Measurements from ENCODE around the gene DBI. TPM values are rescaled to one million over a fixed set of nuclear protein-coding genes. Genes with fewer than 3 reads are reported as not detected.

DBI gene
- total and polyA plus RNA-seq, 2 of the 8 experiments (the other 6 are each of a cell fraction or from before 2014, with no cell fraction given), result 180 to 212 TPM

GRCh38 chr2:119393971-119394748, 27.4 kb downstream of the DBI start:
- DNase-seq (ENCODE audit: low read depth in 1 of 2, low spot score in 2 of 2) (no peak), FAIRE-seq (no peak)
- 87% methylated on average over 3 of the region's 3 CpGs; no CpG with 5 or more reads in 1 of the 2 experiments for WGBS, 2 experiments (ENCODE audit: extremely low coverage in 1 of 2, insufficient coverage in 1 of 2, insufficient read length in 1 of 2, insufficient replicate concordance in 2 of 2, low coverage in 1 of 2, low lambda C conversion rate in 2 of 2, missing lambda C conversion rate in 1 of 2)
- H2BK120ac ChIP-seq (replicated peaks; ENCODE audit: low read depth, low read length), result no peak overlapping the region
- H3K9me3 ChIP-seq (ENCODE audit: insufficient read depth in 2 of 2, low read depth in 1 of 2, low read length in 1 of 2), result no peaks in the 10 kb centered on the region
- H3K27ac ChIP-seq (ENCODE audit: low read depth, low read length), result no peak overlapping the region
- no peak overlapping the region for H2AFZ ChIP-seq (ENCODE audit: low read length)
- H4K8ac ChIP-seq (ENCODE audit: extremely low read depth, insufficient read depth, low read length), result no peak overlapping the region
- H3K79me2 ChIP-seq (ENCODE audit: control insufficient read depth in 1 of 2, insufficient read depth in 2 of 2, low read length in 2 of 2), result no peaks in the 10 kb centered on the region
- H3K4me2 ChIP-seq (ENCODE audit: insufficient read depth in 1 of 2, low read depth in 2 of 2, low read length in 2 of 2), result no peak overlapping the region
- no peaks in the 10 kb centered on the region for H4K20me1 ChIP-seq (replicated peaks in 1 of 2; ENCODE audit: control insufficient read depth in 1 of 2, insufficient read depth in 2 of 2, low read length in 2 of 2)
- no peak overlapping the region for H3K4me3 ChIP-seq (ENCODE audit: extremely low read depth in 1 of 4, insufficient read depth in 2 of 4, low read depth in 3 of 4, low read length in 4 of 4)
- no peak overlapping the region for H3K4ac ChIP-seq (replicated peaks; ENCODE audit: insufficient read length, low read depth, low read length)
- CTCF ChIA-PET (ENCODE audit: partially characterized antibody), result no interaction called here
- peaks cover 0 to 4% (median 2%) of the 10 kb centered on the region in 4 experiments; a peak in 3 of 7 replicates for H3K4me1 ChIP-seq (replicated peaks in 1 of 4; ENCODE audit: control insufficient read depth in 3 of 4, insufficient read depth in 4 of 4, low read length in 3 of 4)
- H2BK20ac ChIP-seq (ENCODE audit: low read length), result no peak overlapping the region
- no peak overlapping the region for H3K56ac ChIP-seq (replicated peaks; ENCODE audit: insufficient read length, low read depth, low read length)
- H2BK15ac ChIP-seq (ENCODE audit: low read length), result no peak overlapping the region
- no peak overlapping the region for H2BK5ac ChIP-seq (ENCODE audit: low read depth, low read length)
- no peak overlapping the region for H3K23ac ChIP-seq (ENCODE audit: insufficient read length)
- no peak overlapping the region for H3K9ac ChIP-seq (replicated peaks in 1 of 4; ENCODE audit: extremely low read depth in 1 of 4, low read depth in 3 of 4, low read length in 3 of 4)
- H2AK5ac ChIP-seq (ENCODE audit: low read depth, low read length), result no peak overlapping the region
- H4K5ac ChIP-seq (ENCODE audit: insufficient read length, low read depth, low read length), result no peak overlapping the region
- H3K79me1 ChIP-seq (ENCODE audit: low read depth, low read length), result no peaks in the 10 kb centered on the region
- POLR2A ChIA-PET (ENCODE audit: partially characterized antibody), result no interaction called here
- no peaks in the 10 kb centered on the region for H3K36me3 ChIP-seq (ENCODE audit: control insufficient read depth in 2 of 4, insufficient read depth in 4 of 4, low read length in 3 of 4)
- no peak overlapping the region for H2BK12ac ChIP-seq (ENCODE audit: low read depth, low read length)
- H3K23me2 ChIP-seq (ENCODE audit: low read depth, low read length), result no peaks in the 10 kb centered on the region
- no peak overlapping the region for H3K14ac ChIP-seq (ENCODE audit: insufficient read length)
- no peak overlapping the region for H3K18ac ChIP-seq (ENCODE audit: extremely low read depth, low read length)
- H3K27me3 ChIP-seq (replicated peaks in 1 of 4; ENCODE audit: control insufficient read depth in 3 of 4, extremely low read depth in 1 of 4, insufficient read depth in 3 of 4, low read length in 3 of 4), result no peaks in the 10 kb centered on the region
- H4K91ac ChIP-seq (replicated peaks; ENCODE audit: insufficient read length, low read length), result no peak overlapping the region
- no peak for TF ChIP-seq RXRA (IDR thresholded peaks at IDR 0.05; ENCODE audit: insufficient read depth, low read depth, low read length)
- no peak for TF ChIP-seq KDM4A (IDR thresholded peaks at IDR 0.05; ENCODE audit: low read depth, low read length, severe bottlenecking)
- TF ChIP-seq NRF1 (IDR thresholded peaks at IDR 0.05; ENCODE audit: low read depth, low read length), result no peak
- no peak for TF ChIP-seq RFX5 (IDR thresholded peaks at IDR 0.05; ENCODE audit: borderline replicate concordance, low read depth, low read length)
- no peak for TF ChIP-seq SAP30 (IDR thresholded peaks at IDR 0.05; ENCODE audit: insufficient read depth, insufficient replicate concordance, low read length)
- TF ChIP-seq POLR2A (IDR thresholded peaks at IDR 0.05; ENCODE audit: control extremely low read depth in 1 of 2, low read depth in 2 of 2, low read length in 2 of 2), result no peak
- TF ChIP-seq, protein P1, sequence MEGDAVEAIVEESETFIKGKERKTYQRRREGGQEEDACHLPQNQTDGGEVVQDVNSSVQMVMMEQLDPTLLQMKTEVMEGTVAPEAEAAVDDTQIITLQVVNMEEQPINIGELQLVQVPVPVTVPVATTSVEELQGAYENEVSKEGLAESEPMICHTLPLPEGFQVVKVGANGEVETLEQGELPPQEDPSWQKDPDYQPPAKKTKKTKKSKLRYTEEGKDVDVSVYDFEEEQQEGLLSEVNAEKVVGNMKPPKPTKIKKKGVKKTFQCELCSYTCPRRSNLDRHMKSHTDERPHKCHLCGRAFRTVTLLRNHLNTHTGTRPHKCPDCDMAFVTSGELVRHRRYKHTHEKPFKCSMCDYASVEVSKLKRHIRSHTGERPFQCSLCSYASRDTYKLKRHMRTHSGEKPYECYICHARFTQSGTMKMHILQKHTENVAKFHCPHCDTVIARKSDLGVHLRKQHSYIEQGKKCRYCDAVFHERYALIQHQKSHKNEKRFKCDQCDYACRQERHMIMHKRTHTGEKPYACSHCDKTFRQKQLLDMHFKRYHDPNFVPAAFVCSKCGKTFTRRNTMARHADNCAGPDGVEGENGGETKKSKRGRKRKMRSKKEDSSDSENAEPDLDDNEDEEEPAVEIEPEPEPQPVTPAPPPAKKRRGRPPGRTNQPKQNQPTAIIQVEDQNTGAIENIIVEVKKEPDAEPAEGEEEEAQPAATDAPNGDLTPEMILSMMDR (IDR thresholded peaks at IDR 0.05; ENCODE audit: control extremely low read depth in 1 of 3, insufficient read depth in 1 of 3, low read depth in 1 of 3, low read length in 3 of 3), result no peak
- no peak for TF ChIP-seq CREB1 (IDR thresholded peaks at IDR 0.05)
- no peak for TF ChIP-seq RAD21 (IDR thresholded peaks at IDR 0.05 in 1 of 2, conservative IDR thresholded peaks at IDR 0.05 in 1 of 2; ENCODE audit: low read depth in 2 of 2, low read length in 2 of 2)
- no peak for TF ChIP-seq KDM5A (IDR thresholded peaks at IDR 0.05; ENCODE audit: low read length)
